GM19240 (cell line): ENCODE measurements around the gene GPRC5A.

Experiments used
- DNase-seq: peaks from one replicate; pipeline ENCODE4 v3.0.0; 2011; ENCODE audit warnings: low spot score; ENCODE audit not compliant: insufficient read length

GPRC5A gene

GRCh38 chr12:12885096-12885792, 6.1 kb upstream of the GPRC5A start:
- no peak for DNase-seq

- DNase-seq = no peak
Measured at GRCh38 chr12:12887471-12887870, 3.9 kb upstream of the GPRC5A start.

GRCh38 chr12:12889701-12890100, 1.7 kb upstream of the GPRC5A start:
- DNase-seq = no peak

GRCh38 chr12:12890543-12891079, 751 bp upstream of the GPRC5A start:
- DNase-seq = no peak

- no peak for DNase-seq
Measured at GRCh38 chr12:12891881-12892355, 556 bp downstream of the GPRC5A start.

DNA sequence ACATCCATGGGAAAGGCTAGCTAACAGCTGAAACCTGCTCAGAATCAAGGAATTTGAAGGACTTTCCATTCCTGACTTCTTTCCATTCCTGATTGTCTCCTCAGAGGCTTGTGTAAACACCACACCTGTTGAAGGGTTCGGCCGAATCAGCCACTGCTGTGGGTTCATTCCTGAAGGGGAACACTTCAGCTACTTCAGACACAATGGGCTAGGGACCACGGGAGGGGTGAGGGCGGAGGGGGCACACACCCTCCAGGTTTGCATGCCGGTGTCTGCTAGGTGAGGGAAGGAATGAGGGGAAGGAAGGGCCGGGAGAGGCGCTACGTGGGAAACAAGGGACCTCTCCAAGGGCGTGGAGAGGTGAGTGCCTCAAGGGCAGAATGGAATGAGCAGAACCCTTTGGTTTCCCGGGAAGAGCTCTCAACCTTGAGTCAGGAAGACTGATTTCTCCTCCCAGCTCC, 1.3 kb downstream of the GPRC5A start:
- no peak for DNase-seq

DNA sequence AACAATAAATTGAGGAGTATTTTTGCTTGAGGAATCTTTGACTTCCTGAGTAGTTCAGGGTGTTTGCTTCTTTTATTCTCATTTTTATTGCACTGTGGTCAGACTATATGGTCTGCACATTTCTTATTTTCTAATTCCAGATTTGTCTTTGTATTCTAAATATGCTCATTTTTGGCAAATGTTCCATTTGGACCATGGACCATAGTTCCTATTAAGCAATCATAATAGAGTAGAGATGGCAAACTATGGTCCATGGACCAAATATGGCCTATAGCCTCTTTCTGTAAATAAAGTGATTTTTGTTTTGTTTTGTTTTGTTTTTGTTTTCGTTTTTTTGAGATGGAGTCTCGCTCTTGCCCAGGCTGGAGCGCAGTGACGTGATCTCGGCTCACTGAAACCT, 2.1 kb downstream of the GPRC5A start:
- DNase-seq = no peak

DNA sequence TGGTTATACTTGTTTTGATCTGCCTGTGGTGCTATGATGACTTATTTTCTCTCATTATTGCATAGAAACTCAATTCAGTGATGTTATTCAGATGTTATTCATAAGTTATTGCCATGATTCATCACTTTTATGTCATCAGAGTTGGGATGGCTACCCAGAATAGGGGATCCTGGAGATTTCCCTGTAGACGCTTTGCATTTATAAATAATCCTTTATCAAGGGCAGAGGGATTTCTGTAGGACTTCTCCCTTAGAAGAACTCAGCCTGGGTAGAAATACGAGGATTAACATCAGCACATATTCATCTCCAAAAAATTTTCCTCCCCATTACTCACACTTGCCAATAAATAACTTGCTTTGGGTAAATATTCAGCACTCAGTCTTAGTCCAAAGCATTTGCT, 4.9 kb downstream of the GPRC5A start:
- DNase-seq = no peak

GRCh38 chr12:12897302-12897701, 5.9 kb downstream of the GPRC5A start:
- DNase-seq = no peak

- no peak for DNase-seq
Measured at GRCh38 chr12:12898136-12898717, 6.9 kb downstream of the GPRC5A start.

GRCh38 chr12:12898911-12899511, 7.6 kb downstream of the GPRC5A start:
- no peak for DNase-seq

GRCh38 chr12:12899530-12900380, 8.4 kb downstream of the GPRC5A start:
- no peak for DNase-seq

- no peak for DNase-seq
Measured at GRCh38 chr12:12900786-12901157, 9.4 kb downstream of the GPRC5A start.

DNA sequence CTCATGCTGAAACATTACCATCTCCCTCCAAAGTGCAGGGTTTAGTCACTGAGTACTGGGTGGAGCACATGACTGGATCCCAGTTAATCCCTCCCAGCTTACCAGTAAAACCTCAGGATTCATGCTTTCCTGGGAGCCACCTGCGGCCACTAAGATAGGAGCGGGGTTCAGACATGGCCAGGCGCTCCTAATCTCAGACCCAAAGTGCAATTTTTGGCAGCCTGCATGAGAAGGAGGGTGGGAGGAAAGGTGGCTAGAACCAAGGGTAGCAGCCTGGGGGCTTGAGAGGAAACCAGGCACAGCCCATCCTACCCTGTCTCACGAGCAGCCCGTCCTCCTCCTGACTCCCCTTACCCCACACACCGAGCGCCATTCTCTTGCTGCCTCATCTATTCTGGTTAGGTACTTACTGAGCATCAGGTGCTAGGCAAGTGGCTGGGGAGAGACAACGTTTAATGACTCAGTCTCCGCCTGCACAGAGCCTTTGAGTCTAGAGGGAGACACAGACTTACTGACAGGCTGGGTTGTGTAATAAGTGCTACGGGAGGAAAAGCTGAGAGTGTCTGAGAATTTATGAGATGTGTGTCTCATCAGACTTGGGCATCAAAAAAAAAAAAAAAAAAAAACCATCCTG, 9.9 kb downstream of the GPRC5A start:
- no peak for DNase-seq

DNA sequence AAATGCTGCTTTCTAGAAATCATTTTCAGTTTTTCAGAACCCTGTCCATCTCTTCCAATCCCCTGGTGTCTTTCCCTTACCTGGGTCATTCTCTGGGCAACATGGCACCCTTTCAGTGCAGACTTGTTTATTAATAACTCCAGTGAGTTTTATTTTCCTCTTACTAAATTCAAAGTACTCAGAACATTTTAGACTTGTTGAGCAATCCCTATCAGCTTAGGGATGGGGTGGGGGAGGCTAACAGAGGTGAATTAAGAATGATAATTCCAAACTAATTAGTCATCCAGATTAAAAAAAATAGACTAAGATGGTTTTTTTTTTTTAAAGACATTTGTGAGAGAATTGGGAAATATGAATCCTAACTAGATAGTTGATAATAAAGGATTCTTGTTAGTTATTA, 10.7 kb downstream of the GPRC5A start:
- DNase-seq = no peak

DNA sequence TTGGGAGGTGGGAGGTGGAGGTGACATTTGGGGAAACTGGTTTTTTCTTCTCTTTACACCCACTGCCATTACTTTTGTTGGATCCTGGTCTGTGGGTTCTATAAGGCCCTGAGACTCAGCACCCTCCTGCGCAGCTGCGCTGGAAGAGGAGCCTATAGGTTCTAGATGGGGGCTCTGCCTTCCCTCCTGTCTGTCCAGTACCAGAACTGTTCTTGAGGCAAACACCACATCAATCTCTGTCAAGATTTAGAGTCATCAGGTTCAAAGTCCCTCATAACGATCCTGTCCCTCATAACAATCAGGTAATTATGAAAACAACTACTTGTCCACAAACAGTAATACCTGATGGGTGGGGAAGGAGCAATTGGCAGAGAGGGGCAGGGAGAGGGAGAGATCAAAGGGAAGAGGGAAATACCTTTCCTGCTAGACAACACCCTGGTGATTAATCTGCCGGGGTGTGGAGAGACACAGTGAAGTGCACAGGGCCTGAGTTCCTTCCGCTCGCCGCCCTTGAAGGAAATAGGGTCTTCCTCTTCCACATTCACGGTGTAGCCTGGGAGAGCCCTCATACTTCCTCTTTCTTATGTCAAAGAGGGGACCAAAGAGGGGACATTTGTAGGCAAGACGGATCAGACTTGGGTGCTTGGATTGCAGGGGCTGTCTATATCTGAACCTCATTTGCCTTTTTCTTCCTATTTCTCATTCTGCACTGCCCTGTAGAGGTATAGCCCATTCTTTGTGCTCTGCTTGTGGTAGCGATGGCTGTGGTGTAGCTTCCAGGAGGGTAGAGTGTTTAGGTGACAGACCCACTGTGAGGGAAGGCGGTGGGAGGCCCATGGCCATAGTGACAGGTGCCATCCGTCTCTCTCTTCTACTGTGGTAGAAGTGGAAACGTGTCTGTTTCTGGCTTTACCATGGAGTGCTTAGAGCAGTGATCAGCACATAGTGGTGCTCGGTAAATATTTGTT, 12.6 kb downstream of the GPRC5A start:
- DNase-seq = no peak

DNA sequence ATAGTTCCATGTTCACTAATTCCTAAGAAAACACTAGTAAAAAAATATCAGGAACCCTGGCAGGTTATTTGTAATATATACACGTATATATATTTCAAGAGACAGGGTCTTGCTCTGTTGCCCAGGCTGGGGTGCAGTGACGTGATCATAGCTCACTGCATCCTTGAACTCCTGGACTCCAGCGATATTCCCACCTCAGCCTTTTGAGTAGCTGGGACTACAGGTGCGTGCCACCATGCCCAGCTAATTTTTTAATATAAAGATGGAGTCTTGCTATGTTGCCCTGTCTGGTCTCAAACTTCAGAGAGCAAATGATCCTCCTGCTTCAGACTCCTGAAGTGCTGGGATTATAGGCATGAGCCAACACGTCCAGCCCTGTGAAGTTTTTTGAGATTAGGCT, 16.2 kb downstream of the GPRC5A start:
- no peak for DNase-seq

- DNase-seq = no peak
Measured at GRCh38 chr12:12908252-12908651, 16.9 kb downstream of the GPRC5A start.

DNA sequence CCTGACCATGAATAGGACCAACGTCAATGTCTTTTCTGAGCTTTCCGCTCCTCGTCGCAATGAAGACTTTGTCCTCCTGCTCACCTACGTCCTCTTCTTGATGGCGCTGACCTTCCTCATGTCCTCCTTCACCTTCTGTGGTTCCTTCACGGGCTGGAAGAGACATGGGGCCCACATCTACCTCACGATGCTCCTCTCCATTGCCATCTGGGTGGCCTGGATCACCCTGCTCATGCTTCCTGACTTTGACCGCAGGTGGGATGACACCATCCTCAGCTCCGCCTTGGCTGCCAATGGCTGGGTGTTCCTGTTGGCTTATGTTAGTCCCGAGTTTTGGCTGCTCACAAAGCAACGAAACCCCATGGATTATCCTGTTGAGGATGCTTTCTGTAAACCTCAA, 17.3 kb downstream of the GPRC5A start:
- DNase-seq = no peak
